Fibroblast of skin of left biceps (primary cell): Measurements from ENCODE around the gene TBC1D16.
"Not testable (repeated sequence)": the region's sequence is repeated elsewhere in the genome, so short reads cannot be mapped to it uniquely, and the experiment has no call there.

Experiments used
- DNase-seq, 2 experiments: peaks; one replicate each; pipeline ENCODE4 v3.0.0-alpha.2; 2013; ENCODE audit warnings: low read depth in 2 of 2

Gene TBC1D16

GRCh38 chr17:79913896-79914812, 121.5 kb downstream of the TBC1D16 start:
- DNase-seq = no peak

GRCh38 chr17:79913451-79913850, 122.2 kb downstream of the TBC1D16 start:
- no peak for DNase-seq

GRCh38 chr17:79912552-79913330, 122.9 kb downstream of the TBC1D16 start:
- no peak for DNase-seq

- DNase-seq = no peak
Observed at GRCh38 chr17:79911430-79912399, 124.0 kb downstream of the TBC1D16 start.

- DNase-seq = no peak
Observed at GRCh38 chr17:79910985-79911361, 124.7 kb downstream of the TBC1D16 start.

GRCh38 chr17:79909121-79909520, 126.6 kb downstream of the TBC1D16 start:
- no peak for DNase-seq

GRCh38 chr17:79907850-79908249, 127.8 kb downstream of the TBC1D16 start:
- DNase-seq = no peak

- DNase-seq = no peak
Observed at GRCh38 chr17:79907217-79907715, 128.4 kb downstream of the TBC1D16 start.

- DNase-seq = no peak
Observed at GRCh38 chr17:79905832-79906231, 129.8 kb downstream of the TBC1D16 start.

GRCh38 chr17:79904865-79905264, 130.8 kb downstream of the TBC1D16 start:
- DNase-seq = no peak

- no peak for DNase-seq
Observed at GRCh38 chr17:79902146-79902791, 133.4 kb downstream of the TBC1D16 start.

GRCh38 chr17:79901131-79901530, 134.5 kb downstream of the TBC1D16 start:
- no peak for DNase-seq

- no peak for DNase-seq
Observed at GRCh38 chr17:79899584-79899983, 136.1 kb downstream of the TBC1D16 start.

- no peak for DNase-seq
Observed at GRCh38 chr17:79897243-79898063, 138.2 kb downstream of the TBC1D16 start.

GRCh38 chr17:79893457-79893856, 142.2 kb downstream of the TBC1D16 start:
- not testable (repeated sequence) for DNase-seq

- DNase-seq = no peak
Observed at GRCh38 chr17:79892457-79893241, 143.0 kb downstream of the TBC1D16 start.

GRCh38 chr17:79891113-79891730, 144.4 kb downstream of the TBC1D16 start:
- DNase-seq = no peak

GRCh38 chr17:79890706-79891105, 145.0 kb downstream of the TBC1D16 start:
- no peak for DNase-seq
